Stomach smooth muscle (tissue), 2 donors: Measurements from ENCODE around the gene LRMDA.

Experiments
- H3K27ac ChIP-seq: one replicate; pipeline ENCODE4 v1.7.0; 2013; ENCODE audit warnings: mild to moderate bottlenecking, low read length, inconsistent platforms
- H3K27me3 ChIP-seq, 2 donors: one replicate each; pipeline ENCODE4 v1.7.0; 2013; ENCODE audit warnings: low read length in 2 of 2; ENCODE audit not compliant: insufficient read depth in 2 of 2, control insufficient read depth in 1 of 2
- H3K36me3 ChIP-seq, 2 donors: one replicate each; pipeline ENCODE4 v1.7.0; 2013; ENCODE audit warnings: low read length in 2 of 2; ENCODE audit not compliant: control insufficient read depth in 2 of 2, insufficient read depth in 2 of 2
- H3K4me1 ChIP-seq: one replicate; pipeline ENCODE4 v1.7.0; 2013; ENCODE audit warnings: low read length; ENCODE audit not compliant: control insufficient read depth, insufficient read depth
- H3K4me3 ChIP-seq, 2 donors: one replicate each; pipeline ENCODE4 v1.7.0; 2013; ENCODE audit warnings: low read length in 2 of 2
- H3K9ac ChIP-seq, 2 donors: one replicate each; pipeline ENCODE4 v1.7.0; 2013; ENCODE audit warnings: low read length in 2 of 2, mild to moderate bottlenecking in 1 of 2
- H3K9me3 ChIP-seq, 2 donors: one replicate each; pipeline ENCODE4 v1.7.0; 2013; ENCODE audit warnings: low read length in 2 of 2; ENCODE audit not compliant: control insufficient read depth in 2 of 2
- donor health status: healthy.
- donor health status: Pancreatic carcinoma.

LRMDA gene

DNA sequence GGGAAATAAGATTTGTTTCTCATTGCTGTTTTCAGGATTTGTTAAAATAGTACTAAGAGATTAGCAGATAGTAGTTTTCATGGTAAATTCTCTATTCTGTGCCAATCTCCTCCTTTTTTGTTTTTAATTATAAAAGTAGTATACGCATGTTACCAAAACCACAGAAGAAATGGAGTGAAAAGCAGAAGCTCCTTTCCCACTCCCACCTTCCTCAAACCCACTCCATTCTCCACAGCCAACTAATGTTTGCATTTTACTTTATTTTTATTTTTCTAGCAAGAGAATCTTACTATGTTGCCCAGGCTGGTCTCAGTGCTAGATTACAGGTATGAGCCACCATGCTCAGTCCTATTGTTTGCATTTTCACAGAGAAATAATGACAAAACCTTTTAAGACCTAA is 4.5 kb upstream of the LRMDA start:
- no peak overlapping the region for H3K9ac ChIP-seq
- H3K9me3 ChIP-seq = no peaks in the 10 kb centered on the region
- peaks cover 16% of the 10 kb centered on the region for H3K4me1 ChIP-seq
- peaks cover 2 to 4% of the 10 kb centered on the region in 2 donors for H3K27me3 ChIP-seq
- H3K4me3 ChIP-seq = no peak overlapping the region
- H3K27ac ChIP-seq = no peak overlapping the region
- no peaks in the 10 kb centered on the region for H3K36me3 ChIP-seq

DNA sequence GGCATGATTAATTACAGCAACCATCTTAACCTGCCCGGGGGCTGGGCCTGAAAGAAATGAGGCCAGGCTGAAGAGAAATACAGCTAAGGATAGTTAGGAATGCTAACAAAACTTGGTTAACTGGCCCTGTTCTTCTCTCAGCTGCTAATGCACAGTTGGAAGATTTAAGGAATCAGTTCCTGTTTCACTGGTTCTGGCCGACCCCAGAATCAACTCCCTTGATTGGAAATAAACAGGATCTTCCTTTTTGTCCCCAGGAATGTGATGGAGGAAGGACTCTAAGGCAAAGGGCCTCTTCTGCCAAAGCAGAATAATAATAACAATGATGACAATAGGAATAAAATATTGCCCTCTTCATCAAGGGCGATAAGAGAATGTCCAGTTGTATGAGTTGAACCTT is 3.5 kb upstream of the LRMDA start:
- no peaks in the 10 kb centered on the region for H3K9me3 ChIP-seq
- peaks cover 20% of the 10 kb centered on the region for H3K4me1 ChIP-seq
- peaks cover 2 to 4% of the 10 kb centered on the region in 2 donors for H3K27me3 ChIP-seq
- H3K9ac ChIP-seq = no peak overlapping the region
- no peak overlapping the region for H3K27ac ChIP-seq
- H3K36me3 ChIP-seq = no peaks in the 10 kb centered on the region
- H3K4me3 ChIP-seq = no peak overlapping the region

DNA sequence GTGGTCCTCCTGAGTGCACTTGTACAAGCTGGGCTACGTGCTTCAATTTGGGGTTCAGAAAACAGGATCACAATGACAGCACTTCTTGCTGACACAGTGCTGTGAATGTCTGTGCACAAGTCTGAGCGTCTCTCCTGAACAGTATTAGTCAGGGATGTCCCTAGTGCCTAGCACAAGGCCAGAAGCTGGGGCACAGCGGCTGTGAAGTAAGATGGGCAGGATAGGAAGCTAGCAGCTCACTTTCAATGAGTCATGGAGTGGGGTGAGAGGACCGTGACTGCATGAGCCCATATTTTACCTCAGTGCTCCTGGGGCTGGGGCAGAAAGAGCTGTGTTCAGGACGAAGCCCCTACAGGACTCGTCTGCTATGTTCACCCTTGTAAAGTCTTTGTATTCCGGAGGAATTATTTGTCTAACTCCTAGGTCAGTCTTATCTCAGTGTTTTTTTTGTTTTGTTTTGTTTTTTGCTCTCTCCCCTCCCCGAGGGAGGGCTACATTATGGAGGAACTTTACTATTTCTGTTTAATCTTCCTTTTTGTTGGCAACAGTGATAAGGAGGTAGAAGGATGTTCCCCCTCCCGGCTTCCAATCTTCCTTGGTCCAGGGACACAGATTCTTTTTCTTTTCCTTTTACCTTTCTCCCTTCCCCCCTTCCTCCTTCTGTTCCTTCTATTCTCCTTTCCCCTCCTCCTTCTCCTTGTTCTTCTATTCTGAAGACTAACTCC is 2.8 kb upstream of the LRMDA start:
- no peaks in the 10 kb centered on the region for H3K36me3 ChIP-seq
- no peak overlapping the region for H3K27ac ChIP-seq
- H3K9me3 ChIP-seq = no peaks in the 10 kb centered on the region
- peaks cover 20% of the 10 kb centered on the region for H3K4me1 ChIP-seq
- H3K9ac ChIP-seq = no peak overlapping the region
- peaks cover 2 to 7% of the 10 kb centered on the region in 2 donors for H3K27me3 ChIP-seq
- H3K4me3 ChIP-seq = no peak overlapping the region

- no peaks in the 10 kb centered on the region for H3K9me3 ChIP-seq
- peaks cover 20% of the 10 kb centered on the region for H3K4me1 ChIP-seq
- no peak overlapping the region for H3K27ac ChIP-seq
- H3K36me3 ChIP-seq = no peaks in the 10 kb centered on the region
- H3K27me3 ChIP-seq = peaks cover 2 to 7% of the 10 kb centered on the region in 2 donors
- no peak overlapping the region for H3K4me3 ChIP-seq
- no peak overlapping the region for H3K9ac ChIP-seq
Measured at GRCh38 chr10:75429159-75429827, 2.1 kb upstream of the LRMDA start.

DNA sequence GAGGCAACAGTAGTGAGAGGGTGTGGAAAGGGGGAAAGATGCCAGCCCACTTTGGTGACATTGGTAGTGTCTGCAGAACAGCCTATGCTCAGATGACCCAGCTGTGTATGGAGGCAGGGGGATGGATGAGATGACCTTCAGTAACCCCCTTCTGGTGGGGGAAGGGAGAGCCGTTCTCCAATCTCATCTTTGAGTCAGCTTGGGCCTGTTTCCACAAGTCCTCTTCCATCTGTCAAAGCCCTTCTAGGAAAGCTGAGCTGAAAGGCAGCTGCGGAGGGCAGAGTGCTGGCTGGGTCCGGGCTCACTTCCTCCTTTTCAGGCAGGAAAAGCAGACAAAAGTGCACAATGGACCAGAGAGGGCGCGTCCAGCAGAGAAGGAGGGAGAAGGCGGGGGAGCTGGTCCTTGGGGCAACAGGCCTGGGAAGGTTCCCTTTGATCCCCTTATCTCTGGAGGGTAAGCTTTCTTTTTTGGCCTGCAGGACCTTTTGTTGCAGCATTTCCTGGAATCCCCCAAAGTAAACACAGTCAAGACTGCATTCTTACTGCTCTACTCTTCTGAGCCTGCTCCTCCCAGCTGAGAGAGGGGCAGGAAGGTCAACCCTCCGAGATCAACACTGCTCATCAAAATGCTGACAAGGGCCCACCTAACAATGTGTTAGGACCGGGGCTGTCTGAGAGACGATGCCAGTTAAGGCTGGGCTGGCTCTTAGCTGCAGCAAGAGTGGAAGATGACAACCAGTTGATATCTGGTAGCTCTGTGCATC is 1.2 kb upstream of the LRMDA start:
- Histone ChIP-seq H3K9ac (no peak overlapping the region), H3K27ac (no peak overlapping the region), H3K4me3 (peak overlapping the region in 1 of 2 donors; percentile 22), H3K9me3 (no peaks in the 10 kb centered on the region), H3K27me3 (peaks cover 0 to 7% of the 10 kb centered on the region in 2 donors), H3K4me1 (peaks cover 20% of the 10 kb centered on the region), H3K36me3 (no peaks in the 10 kb centered on the region)

GRCh38 chr10:75432176-75432575 is 752 bp downstream of the LRMDA start:
- Histone ChIP-seq H3K4me3 (no peak overlapping the region), H3K27ac (no peak overlapping the region), H3K36me3 (no peaks in the 10 kb centered on the region), H3K9ac (no peak overlapping the region), H3K9me3 (no peaks in the 10 kb centered on the region), H3K27me3 (peaks cover 0 to 7% of the 10 kb centered on the region in 2 donors), H3K4me1 (peaks cover 20% of the 10 kb centered on the region)

GRCh38 chr10:75432763-75433162 is 1.3 kb downstream of the LRMDA start:
- H3K27ac ChIP-seq = no peak overlapping the region
- no peaks in the 10 kb centered on the region for H3K9me3 ChIP-seq
- H3K4me3 ChIP-seq = no peak overlapping the region
- H3K27me3 ChIP-seq = peaks cover 0 to 7% of the 10 kb centered on the region in 2 donors
- peaks cover 20% of the 10 kb centered on the region for H3K4me1 ChIP-seq
- no peaks in the 10 kb centered on the region for H3K36me3 ChIP-seq
- no peak overlapping the region for H3K9ac ChIP-seq

DNA sequence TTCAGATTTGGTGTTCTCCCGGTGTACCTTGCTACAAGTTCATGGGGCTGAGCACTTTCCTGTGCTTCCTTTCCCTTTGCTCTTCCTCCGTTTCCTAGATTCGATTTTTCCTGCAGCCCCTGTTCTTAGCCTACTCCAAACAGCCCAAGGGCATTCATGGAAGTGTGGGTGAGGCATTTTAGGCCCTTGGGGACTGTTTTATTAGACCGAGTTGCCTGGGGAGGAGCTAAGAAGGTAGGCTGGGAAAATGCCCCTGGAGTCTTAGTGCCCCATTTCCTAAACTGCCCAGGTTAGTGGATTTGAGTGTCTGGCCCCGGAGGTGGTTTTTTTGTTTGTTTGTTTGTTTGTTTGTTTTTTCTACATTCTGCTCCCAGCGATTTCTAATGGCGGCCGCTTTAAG is 1.8 kb downstream of the LRMDA start:
- H3K36me3 ChIP-seq = no peaks in the 10 kb centered on the region
- no peaks in the 10 kb centered on the region for H3K9me3 ChIP-seq
- H3K27me3 ChIP-seq = peaks cover 0 to 7% of the 10 kb centered on the region in 2 donors
- no peak overlapping the region for H3K27ac ChIP-seq
- no peak overlapping the region for H3K9ac ChIP-seq
- H3K4me3 ChIP-seq = no peak overlapping the region
- H3K4me1 ChIP-seq = peaks cover 20% of the 10 kb centered on the region

GRCh38 chr10:75434291-75434690 is 2.9 kb downstream of the LRMDA start:
- H3K4me3 ChIP-seq = no peak overlapping the region
- H3K27me3 ChIP-seq = peaks cover 0 to 7% of the 10 kb centered on the region in 2 donors
- peaks cover 20% of the 10 kb centered on the region for H3K4me1 ChIP-seq
- no peaks in the 10 kb centered on the region for H3K36me3 ChIP-seq
- H3K9ac ChIP-seq = no peak overlapping the region
- no peaks in the 10 kb centered on the region for H3K9me3 ChIP-seq
- H3K27ac ChIP-seq = no peak overlapping the region

GRCh38 chr10:75435291-75435690 is 3.9 kb downstream of the LRMDA start:
- H3K36me3 ChIP-seq = no peaks in the 10 kb centered on the region
- no peak overlapping the region for H3K9ac ChIP-seq
- H3K27me3 ChIP-seq = peaks cover 0 to 7% of the 10 kb centered on the region in 2 donors
- no peaks in the 10 kb centered on the region for H3K9me3 ChIP-seq
- H3K27ac ChIP-seq = no peak overlapping the region
- H3K4me3 ChIP-seq = no peak overlapping the region
- peaks cover 15% of the 10 kb centered on the region for H3K4me1 ChIP-seq
